ENCODE data around the gene MYF5.
"Not testable (repeated sequence)": the region's sequence is repeated elsewhere in the genome, so short reads cannot be mapped to it uniquely, and the experiment has no call there.

The MYF5 gene

GRCh38 chr12:80716696-80717469, at the start of gene MYF5:
TSS of gene MYF5 (plus strand) at chr12:80716912. CDS start at chr12:80717064, 152 bp downstream.
- DNase-seq: no peak

- no peak for DNase-seq
These were observed 46.5 kb upstream of the MYF5 start for GRCh38 chr12:80670214-80670613.

- DNase-seq: not testable (repeated sequence)
These were observed 40.6 kb upstream of the MYF5 start for GRCh38 chr12:80676042-80676636.

GRCh38 chr12:80676856-80677255, 39.9 kb upstream of the MYF5 start:
- no peak for DNase-seq

- no peak for DNase-seq
These were observed 38.7 kb upstream of the MYF5 start for GRCh38 chr12:80677994-80678393.

GRCh38 chr12:80679346-80680131, 37.2 kb upstream of the MYF5 start:
- DNase-seq: no peak

GRCh38 chr12:80681287-80681686, 35.4 kb upstream of the MYF5 start:
- DNase-seq: no peak

- no peak for DNase-seq
These were observed 34.9 kb upstream of the MYF5 start for GRCh38 chr12:80681786-80682185.

- DNase-seq: no peak
These were observed 32.6 kb upstream of the MYF5 start for GRCh38 chr12:80684077-80684495.

- no peak for DNase-seq
These were observed 26.6 kb upstream of the MYF5 start for GRCh38 chr12:80690090-80690489.

GRCh38 chr12:80690513-80690912, 26.2 kb upstream of the MYF5 start:
- DNase-seq: no peak

- DNase-seq: no peak
These were observed 24.6 kb upstream of the MYF5 start for GRCh38 chr12:80692114-80692513.

GRCh38 chr12:80697270-80697887, 19.3 kb upstream of the MYF5 start:
- no peak for DNase-seq

- no peak for DNase-seq
These were observed 18.5 kb upstream of the MYF5 start for GRCh38 chr12:80698256-80698655.

- no peak for DNase-seq
These were observed 17.7 kb upstream of the MYF5 start for GRCh38 chr12:80698847-80699542.

GRCh38 chr12:80700327-80700726, 16.4 kb upstream of the MYF5 start:
- no peak for DNase-seq

GRCh38 chr12:80701388-80701787, 15.3 kb upstream of the MYF5 start:
- no peak for DNase-seq

- DNase-seq: no peak
These were observed 13.6 kb upstream of the MYF5 start for GRCh38 chr12:80702889-80703805.

GRCh38 chr12:80704420-80704819, 12.3 kb upstream of the MYF5 start:
- no peak for DNase-seq

GRCh38 chr12:80707126-80707829, 9.4 kb upstream of the MYF5 start, which contains the start of gene MYF6:
TSS of gene MYF6 (plus strand) at chr12:80707634. CDS start at chr12:80707720, 86 bp downstream.
- no peak for DNase-seq

GRCh38 chr12:80707830-80708258, 8.9 kb upstream of the MYF5 start:
- DNase-seq: no peak
